HepG2 (cell line): ENCODE results near the gene SEC14L1. TPM values are rescaled to one million over a fixed set of nuclear protein-coding genes. Genes with fewer than 3 reads are reported as not detected.
A peak's percentile ranks its signal among the peaks of the same experiment; 100 is the strongest.

Experiments used
- BCL6 ChIP-seq: IDR thresholded peaks from 2 replicates; pipeline ENCODE4 v1.6.1; 2016; ENCODE audit warnings: missing genetic modification reagents, missing compliant biosample characterization
- FOSL1 ChIP-seq: sonication (generic); formaldehyde crosslinking; IDR thresholded peaks from 2 replicates; pipeline ENCODE4 v1.9.0; 2021; ENCODE audit warnings: missing genetic modification reagents, borderline replicate concordance
- GATAD1 ChIP-seq: IDR thresholded peaks from 2 replicates; pipeline ENCODE4 v1.6.1; 2016; ENCODE audit warnings: missing genetic modification reagents, missing compliant biosample characterization
- KAT8 ChIP-seq: IDR thresholded peaks from 2 replicates; pipeline ENCODE4 v1.6.1; 2016; ENCODE audit warnings: missing genetic modification reagents, missing compliant biosample characterization
- KLF16 ChIP-seq, 2 experiments: sonication (generic) in 1 of 2; formaldehyde crosslinking in 1 of 2; IDR thresholded peaks; 2 replicates each; pipeline versions ENCODE4 v1.6.1 to v1.8.0; 2016 to 2023; ENCODE audit warnings: missing genetic modification reagents in 2 of 2, missing compliant biosample characterization in 1 of 2
- NCOA2 ChIP-seq: sonication (generic); formaldehyde crosslinking; IDR thresholded peaks from 2 replicates; pipeline ENCODE4 v1.8.0; 2022; ENCODE audit warnings: inconsistent platforms
- NFE2L2 ChIP-seq: fragments of 150-350 bp; IDR thresholded peaks from 2 replicates; pipeline ENCODE4 v1.6.1; 2014; ENCODE audit warnings: low read length
- ONECUT2 ChIP-seq: sonication (generic); formaldehyde crosslinking; IDR thresholded peaks from 2 replicates; pipeline ENCODE4 v1.4.0; 2020; ENCODE audit warnings: missing genetic modification reagents
- RNF2 ChIP-seq: fragments of 450-650 bp; conservative IDR thresholded peaks from 2 replicates; pipeline ENCODE4 v1.6.1; 2016; ENCODE audit warnings: low read depth
- SP4 ChIP-seq: sonication (generic); formaldehyde crosslinking; IDR thresholded peaks from 2 replicates; pipeline ENCODE4 v1.8.1; 2023; ENCODE audit warnings: mild to moderate bottlenecking, missing genetic modification reagents
- SRSF4 ChIP-seq: fragments of 200-400 bp; formaldehyde crosslinking; IDR thresholded peaks from one replicate; pipeline ENCODE4 v1.6.1; 2018; ENCODE audit warnings: mild to moderate bottlenecking, low read depth, low read length, moderate library complexity; ENCODE audit not compliant: poor library complexity, severe bottlenecking
- WIZ ChIP-seq: sonication (generic); formaldehyde crosslinking; IDR thresholded peaks from 2 replicates; pipeline ENCODE4 v1.5.1; 2020; ENCODE audit warnings: mild to moderate bottlenecking, missing genetic modification reagents
- ZBTB33 ChIP-seq: sonication (generic); formaldehyde crosslinking; IDR thresholded peaks from 2 replicates; pipeline ENCODE4 v1.4.0; 2020; ENCODE audit warnings: missing genetic modification reagents
- ZFP36L2 ChIP-seq: sonication (generic); formaldehyde crosslinking; IDR thresholded peaks from 2 replicates; pipeline ENCODE4 v1.4.0; 2020; ENCODE audit warnings: missing genetic modification reagents
- ZFY ChIP-seq: sonication (generic); formaldehyde crosslinking; IDR thresholded peaks from 2 replicates; pipeline ENCODE4 v1.4.0; 2020; ENCODE audit warnings: missing genetic modification reagents
- ZKSCAN8 ChIP-seq: IDR thresholded peaks from 2 replicates; pipeline ENCODE4 v1.6.1; 2016; ENCODE audit warnings: borderline replicate concordance, missing genetic modification reagents, missing compliant biosample characterization
- ZNF274 ChIP-seq: sonication (generic); formaldehyde crosslinking; IDR thresholded peaks from 2 replicates; pipeline ENCODE4 v1.5.1; 2020; ENCODE audit warnings: mild to moderate bottlenecking, missing genetic modification reagents
- ZNF510 ChIP-seq: sonication (generic); formaldehyde crosslinking; IDR thresholded peaks from 2 replicates; pipeline ENCODE4 v1.4.0; 2020; ENCODE audit warnings: low read depth, mild to moderate bottlenecking, missing genetic modification reagents
- ZNF703 ChIP-seq: sonication (generic); formaldehyde crosslinking; IDR thresholded peaks from 2 replicates; pipeline ENCODE4 v1.5.1; 2020; ENCODE audit warnings: missing genetic modification reagents, mild to moderate bottlenecking, moderate library complexity, borderline replicate concordance
- ZNF75D ChIP-seq: sonication (generic); formaldehyde crosslinking; IDR thresholded peaks from 2 replicates; pipeline ENCODE4 v1.8.1; 2023; ENCODE audit warnings: missing genetic modification reagents, mild to moderate bottlenecking, borderline replicate concordance
- polyA plus RNA-seq, 8 experiments: library from polyadenylated mRNA; depleted of rRNA in 3 of 8; stranded (reverse) in 7 of 8; unstranded in 1 of 8; fragments of >200 nt; fragmentation: Illumina TruSeq in 4 of 8; extraction: Trizol in 4 of 8; gene quantifications; 2 replicates each; pipeline versions ENCODE4 v1.2.1 to v1.2.3, GENCODE V29; 2011 to 2016; ENCODE audit warnings: low read depth in 4 of 8, missing spikeins in 1 of 8, mixed read lengths in 1 of 8; ENCODE audit not compliant: insufficient read depth in 1 of 8
- total RNA-seq, 5 experiments: library from RNA; depleted of rRNA; stranded (reverse); fragments of >200 nt; fragmentation: Illumina TruSeq; extraction: Trizol; gene quantifications; 2 replicates each; pipeline ENCODE4 v1.2.3, GENCODE V29; 2016; ENCODE audit warnings: low read depth in 1 of 5
- TF ChIP-seq, protein P1 (sequence below): sonication (generic); formaldehyde crosslinking; IDR thresholded peaks from 2 replicates; pipeline ENCODE4 v1.8.1; 2022; ENCODE audit warnings: mild to moderate bottlenecking, missing genetic modification reagents
- TF ChIP-seq, protein P2 (sequence below): sonication (generic); formaldehyde crosslinking; IDR thresholded peaks from 2 replicates; pipeline ENCODE4 v1.9.0; 2022; ENCODE audit warnings: low read depth, missing genetic modification reagents
- TF ChIP-seq, protein P3 (sequence below): sonication (generic); formaldehyde crosslinking; IDR thresholded peaks from 2 replicates; pipeline ENCODE4 v1.5.1; 2020; ENCODE audit warnings: missing genetic modification reagents, mild to moderate bottlenecking, borderline replicate concordance

Gene SEC14L1
- total and polyA plus RNA-seq, 2 of the 13 experiments (the other 11 are each of a cell fraction or from before 2014, with no cell fraction given): 26.3 to 43.9 TPM

- TF ChIP-seq ZBTB33 (CRISPR knock-in tag) (peak; percentile 98), ZKSCAN8 (peak; percentile 31; the same call in 1 of the 2 replicates), NFE2L2 (no peak), ONECUT2 (CRISPR knock-in tag) (0 out of 2 replicates have a peak, but pooled peaks have one; percentile 34), ZFP36L2 (CRISPR knock-in tag) (no peak), ZNF703 (CRISPR knock-in tag) (no peak), ZFY (peak; percentile 47; the same call in 1 of the 2 replicates), FOSL1 (CRISPR knock-in tag) (no peak), KLF16 (CRISPR knock-in tag; IDR thresholded peaks at IDR 0.05) (no peak), SP4 (CRISPR knock-in tag) (peak; percentile 64; the same call in 1 of the 2 replicates), GATAD1 (CRISPR knock-in tag) (no peak), SRSF4 (no peak), ZNF510 (CRISPR knock-in tag) (0 out of 2 replicates have a peak, but pooled peaks have one; percentile 69), ZNF274 (CRISPR knock-in tag) (no peak), BCL6 (CRISPR knock-in tag) (peak; percentile 35; the same call in 1 of the 2 replicates), NCOA2 (CRISPR knock-in tag) (peak; percentile 26; the same call in 1 of the 2 replicates), WIZ (CRISPR knock-in tag) (0 out of 2 replicates have a peak, but pooled peaks have one; percentile 33), RNF2 (no peak; the same call in 1 of the 2 replicates), ZNF75D (no peak), KAT8 (0 out of 2 replicates have a peak, but pooled peaks have one; percentile 24)
- TF ChIP-seq, protein P1, sequence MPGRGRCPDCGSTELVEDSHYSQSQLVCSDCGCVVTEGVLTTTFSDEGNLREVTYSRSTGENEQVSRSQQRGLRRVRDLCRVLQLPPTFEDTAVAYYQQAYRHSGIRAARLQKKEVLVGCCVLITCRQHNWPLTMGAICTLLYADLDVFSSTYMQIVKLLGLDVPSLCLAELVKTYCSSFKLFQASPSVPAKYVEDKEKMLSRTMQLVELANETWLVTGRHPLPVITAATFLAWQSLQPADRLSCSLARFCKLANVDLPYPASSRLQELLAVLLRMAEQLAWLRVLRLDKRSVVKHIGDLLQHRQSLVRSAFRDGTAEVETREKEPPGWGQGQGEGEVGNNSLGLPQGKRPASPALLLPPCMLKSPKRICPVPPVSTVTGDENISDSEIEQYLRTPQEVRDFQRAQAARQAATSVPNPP (CRISPR knock-in tag): 0 out of 2 replicates have a peak, but pooled peaks have one; percentile 17
- TF ChIP-seq, protein P2, sequence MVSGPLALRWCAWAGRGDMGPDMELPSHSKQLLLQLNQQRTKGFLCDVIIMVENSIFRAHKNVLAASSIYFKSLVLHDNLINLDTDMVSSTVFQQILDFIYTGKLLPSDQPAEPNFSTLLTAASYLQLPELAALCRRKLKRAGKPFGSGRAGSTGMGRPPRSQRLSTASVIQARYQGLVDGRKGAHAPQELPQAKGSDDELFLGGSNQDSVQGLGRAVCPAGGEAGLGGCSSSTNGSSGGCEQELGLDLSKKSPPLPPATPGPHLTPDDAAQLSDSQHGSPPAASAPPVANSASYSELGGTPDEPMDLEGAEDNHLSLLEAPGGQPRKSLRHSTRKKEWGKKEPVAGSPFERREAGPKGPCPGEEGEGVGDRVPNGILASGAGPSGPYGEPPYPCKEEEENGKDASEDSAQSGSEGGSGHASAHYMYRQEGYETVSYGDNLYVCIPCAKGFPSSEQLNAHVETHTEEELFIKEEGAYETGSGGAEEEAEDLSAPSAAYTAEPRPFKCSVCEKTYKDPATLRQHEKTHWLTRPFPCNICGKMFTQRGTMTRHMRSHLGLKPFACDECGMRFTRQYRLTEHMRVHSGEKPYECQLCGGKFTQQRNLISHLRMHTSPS: peak; percentile 64; the same call in 1 of the 2 replicates
- TF ChIP-seq, protein P3, sequence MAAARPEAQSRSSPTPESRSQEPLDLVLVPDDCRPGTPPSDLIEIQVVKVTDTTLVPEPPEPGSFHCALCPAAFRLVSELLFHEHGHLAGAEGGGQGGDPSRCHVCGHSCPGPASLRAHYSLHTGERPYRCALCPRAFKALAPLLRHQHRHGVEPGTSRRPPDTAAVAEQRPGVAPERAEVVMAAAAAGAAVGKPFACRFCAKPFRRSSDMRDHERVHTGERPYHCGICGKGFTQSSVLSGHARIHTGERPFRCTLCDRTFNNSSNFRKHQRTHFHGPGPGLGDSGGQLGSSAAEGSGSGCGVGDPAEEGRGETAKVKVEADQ (CRISPR knock-in tag): peak; percentile 71
These were observed 5.0 kb downstream of the SEC14L1 start (continued) for GRCh38 chr17:77145612-77146245.
